ENCODE data around the gene KIF26A.

KIF26A gene

DNA sequence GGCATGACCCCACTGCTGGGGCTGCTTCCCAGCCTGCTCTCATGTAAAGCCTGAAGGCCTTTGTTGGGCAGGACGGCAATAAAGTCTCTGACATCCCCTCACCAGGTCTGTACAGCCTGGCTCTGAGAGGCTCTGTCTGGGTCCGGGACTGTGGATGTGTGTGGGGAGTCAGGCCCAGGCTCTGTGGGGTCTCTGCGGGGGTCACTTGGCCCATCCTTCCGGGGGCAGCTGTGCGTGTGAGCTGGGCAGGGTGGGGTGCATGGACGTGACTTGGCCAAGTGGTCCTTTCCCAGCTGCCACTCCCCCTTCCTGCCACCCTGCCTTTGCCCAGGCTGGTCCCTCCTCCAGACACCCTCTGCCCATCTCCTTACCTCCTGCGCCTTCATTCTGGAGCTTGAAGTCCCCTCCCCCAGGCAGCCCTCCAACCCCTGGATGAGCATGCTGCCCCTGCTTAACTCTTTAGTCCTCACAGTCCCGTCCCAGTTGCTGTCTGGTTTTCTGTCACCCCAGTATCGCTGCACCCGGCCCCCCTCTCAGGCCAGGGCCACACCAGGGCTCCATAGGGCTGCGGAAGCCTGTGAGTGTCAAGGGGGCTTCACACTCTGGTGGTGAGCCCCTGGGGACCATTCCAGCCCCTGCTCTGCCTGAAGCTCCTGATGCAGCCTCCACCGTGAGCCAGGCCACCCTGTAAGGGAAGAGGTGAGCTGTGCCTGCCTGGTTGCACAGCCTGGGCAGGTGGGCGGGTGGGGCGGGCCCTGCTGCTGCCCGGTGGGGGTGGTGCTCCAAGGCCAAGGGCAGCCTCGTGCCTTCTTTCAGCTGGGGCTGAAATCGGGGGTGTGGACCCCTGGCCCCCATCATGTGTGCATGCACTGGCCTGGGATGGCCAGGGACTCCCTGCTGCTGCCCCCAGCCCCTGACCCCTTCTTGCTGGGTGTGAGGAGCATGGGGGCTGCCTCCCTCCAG is 25.5 kb upstream of the KIF26A start:
- DNase-seq (ENCODE audit: low read depth in 2 of 3, low spot score in 1 of 3), result no peak

DNA sequence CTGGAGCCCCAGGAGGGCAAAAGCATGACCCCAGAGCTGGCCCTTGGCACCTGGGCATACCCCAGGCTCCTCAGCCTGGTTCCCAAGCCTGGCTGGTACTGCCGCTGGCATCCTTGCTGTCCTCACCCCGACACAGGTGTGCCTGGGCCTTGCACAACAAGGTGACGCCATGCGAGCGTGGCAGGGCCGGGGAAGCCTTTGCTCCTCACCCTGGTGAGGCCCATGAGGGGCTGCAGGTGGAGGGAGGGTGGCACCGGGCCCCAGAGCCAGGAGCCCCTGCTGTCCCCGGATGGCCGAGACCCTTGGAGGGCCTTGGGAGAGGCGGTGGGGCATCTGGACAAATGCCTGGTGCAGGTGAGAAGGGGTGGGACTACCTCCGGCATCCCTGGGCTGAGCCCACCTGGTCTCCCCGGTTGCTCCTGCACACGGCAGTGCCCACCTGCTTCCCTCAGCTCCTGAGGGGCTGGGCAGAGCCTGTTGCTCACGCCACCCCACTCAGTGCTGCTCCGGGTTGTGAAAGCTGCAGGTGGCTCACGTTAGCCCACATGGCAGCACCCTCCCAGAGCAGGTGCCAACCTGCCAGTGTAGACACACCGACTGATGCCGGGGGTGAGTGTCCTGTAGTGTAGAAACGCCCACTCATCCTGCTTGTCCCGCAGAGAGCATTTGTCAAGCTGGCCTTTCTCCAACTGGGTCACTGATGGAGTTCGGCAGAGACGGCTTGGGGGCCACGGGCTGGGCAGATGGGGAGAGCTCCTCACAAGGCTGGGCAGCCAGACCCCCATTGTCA is 24.6 kb upstream of the KIF26A start:
- DNase-seq (ENCODE audit: low read depth in 2 of 3, low spot score in 1 of 3), result no peak

DNA sequence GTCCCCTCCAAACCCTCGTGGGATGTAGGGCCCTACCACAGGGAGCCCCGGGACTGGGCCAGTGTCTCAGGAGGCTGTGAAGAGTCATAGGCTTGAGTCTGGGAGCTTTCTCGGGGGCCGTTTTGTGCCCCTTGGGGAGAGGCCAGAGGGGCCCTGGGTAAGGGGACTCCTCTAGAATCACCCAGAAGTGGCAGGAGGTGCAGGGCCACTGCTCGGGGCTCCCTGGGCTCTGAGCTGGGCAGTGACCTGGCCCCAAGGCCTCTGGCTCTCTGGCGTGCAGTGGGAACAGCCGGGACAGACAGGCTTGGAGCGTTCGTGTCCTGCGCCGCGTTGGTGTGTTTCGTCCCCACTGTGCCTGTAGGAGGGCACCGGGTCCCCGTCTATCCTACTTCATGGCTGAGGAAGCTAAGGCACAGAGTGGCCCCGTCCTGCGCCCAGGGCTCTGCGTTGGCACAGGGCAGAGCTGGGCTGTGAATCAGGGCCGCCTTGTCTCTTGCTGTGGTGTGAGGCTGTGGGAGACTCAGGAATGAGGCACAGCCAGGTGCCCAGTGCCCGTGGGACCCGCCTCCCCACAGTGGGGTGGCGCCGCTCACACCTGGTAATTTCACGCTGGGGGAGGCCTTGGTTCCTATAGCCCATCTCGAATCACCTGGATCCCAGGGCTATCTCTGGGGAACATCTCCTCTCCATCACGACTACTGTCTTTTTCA is 23.8 kb upstream of the KIF26A start:
- no peak for DNase-seq (ENCODE audit: low read depth in 2 of 3, low spot score in 1 of 3)

DNA sequence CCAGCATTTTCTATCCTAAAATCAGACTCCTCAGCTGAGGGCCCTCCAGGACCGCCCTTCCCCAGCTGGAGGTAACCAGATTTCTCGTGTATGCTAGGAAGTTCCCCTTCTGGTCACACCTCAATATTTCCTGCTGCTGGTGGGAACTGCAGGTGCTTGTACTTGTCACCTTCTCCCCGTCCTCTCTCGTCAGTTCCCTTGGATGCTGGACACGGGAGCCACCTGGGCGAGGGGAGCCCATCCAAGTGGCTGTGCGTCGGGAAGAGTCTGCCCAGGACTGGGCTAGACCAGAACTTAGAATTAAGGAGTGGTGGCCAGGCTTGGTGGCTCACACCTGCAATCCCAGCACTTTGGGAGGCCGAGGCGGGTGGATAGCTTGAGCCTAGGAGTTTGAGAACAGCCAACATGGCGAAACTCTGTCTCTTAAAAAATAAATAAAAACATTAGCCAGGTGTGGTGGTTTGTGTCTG is 23.2 kb upstream of the KIF26A start:
- no peak for DNase-seq (ENCODE audit: low read depth in 2 of 3, low spot score in 1 of 3)

DNA sequence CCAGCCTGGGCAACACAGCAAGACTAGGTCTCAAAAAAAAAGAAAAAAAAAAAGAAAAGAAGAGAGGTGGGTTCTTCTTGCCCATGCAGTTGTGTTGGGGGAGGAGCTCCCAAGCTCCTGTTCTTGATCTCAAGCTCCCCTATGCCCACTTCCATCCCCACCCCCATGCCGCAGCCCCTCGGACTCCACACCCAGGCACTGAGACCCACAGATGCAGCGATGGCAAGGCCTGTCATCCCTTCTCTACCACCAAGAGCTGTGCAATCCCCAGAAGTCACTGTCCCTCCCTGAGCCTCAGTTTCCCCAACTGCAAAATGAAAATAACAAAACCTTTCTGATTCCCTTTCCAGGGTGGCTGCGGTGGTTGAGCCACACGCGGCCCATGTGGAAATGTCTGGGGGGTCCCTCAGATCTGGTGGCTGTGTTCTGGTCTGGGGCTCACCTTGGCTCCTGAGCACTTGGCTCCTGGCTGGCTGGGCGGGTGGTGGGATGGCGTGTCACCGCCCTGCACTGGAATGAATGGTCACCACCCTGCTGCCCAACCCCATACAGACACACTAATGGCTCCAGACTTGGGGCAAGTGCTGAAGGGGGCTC is 22.6 kb upstream of the KIF26A start:
- no peak for DNase-seq (ENCODE audit: low read depth in 2 of 3, low spot score in 1 of 3)

DNA sequence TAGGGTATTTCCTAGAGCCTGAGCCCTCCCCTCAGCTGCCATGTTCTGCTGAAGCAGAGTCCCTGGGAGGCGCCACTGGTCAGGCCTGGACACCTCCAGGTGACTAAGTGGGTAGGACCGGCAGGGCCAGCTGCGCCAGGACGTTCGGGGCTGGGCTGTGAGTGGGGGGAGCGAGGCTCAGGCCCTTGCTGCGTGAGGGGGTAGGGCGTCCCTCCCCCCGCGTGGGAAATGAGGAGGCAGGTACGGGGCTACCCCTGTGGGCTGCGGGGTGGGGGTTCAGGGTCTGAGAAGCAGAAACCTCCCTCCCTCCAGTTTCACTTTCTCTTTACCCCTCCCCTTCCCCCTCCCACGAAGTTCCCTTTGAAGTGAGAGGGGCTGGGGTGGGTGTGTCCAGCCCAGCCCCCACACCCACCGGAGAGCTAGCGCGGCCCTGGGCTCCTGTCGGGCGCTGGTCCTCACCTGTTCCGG is 22.1 kb upstream of the KIF26A start:
- DNase-seq (ENCODE audit: low read depth in 2 of 3, low spot score in 1 of 3), result no peak

DNA sequence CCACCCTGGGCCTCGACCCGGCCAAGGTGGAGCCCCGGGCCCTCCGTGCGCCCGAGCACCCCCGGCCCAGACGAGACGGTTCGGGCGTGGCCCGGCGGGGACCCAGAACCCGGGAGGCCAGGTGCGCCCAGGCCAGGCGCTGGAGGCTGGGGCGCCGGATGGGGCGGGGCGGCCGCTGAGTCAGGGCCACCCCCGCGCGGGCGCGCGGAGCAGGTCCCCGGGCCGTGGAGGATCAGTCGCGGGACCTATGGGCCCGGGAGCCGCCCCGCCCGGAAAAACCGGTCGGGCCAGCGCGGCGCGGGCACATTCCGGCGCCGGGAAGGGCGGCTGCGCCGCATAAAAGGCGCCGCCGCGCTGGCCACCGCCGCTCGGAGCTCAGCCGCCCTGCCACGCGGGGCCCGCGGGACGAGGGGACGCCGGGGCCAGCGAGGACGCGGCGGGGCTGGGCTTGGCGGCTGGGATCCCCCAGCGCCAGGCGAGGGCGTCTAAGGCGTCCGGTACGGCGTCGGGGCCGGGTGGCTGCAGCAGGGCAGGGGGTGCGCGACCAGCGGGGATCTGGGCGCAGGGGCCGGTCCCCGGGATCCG is 21.5 kb upstream of the KIF26A start:
- DNase-seq (ENCODE audit: low read depth in 2 of 3, low spot score in 1 of 3), result no peak

DNA sequence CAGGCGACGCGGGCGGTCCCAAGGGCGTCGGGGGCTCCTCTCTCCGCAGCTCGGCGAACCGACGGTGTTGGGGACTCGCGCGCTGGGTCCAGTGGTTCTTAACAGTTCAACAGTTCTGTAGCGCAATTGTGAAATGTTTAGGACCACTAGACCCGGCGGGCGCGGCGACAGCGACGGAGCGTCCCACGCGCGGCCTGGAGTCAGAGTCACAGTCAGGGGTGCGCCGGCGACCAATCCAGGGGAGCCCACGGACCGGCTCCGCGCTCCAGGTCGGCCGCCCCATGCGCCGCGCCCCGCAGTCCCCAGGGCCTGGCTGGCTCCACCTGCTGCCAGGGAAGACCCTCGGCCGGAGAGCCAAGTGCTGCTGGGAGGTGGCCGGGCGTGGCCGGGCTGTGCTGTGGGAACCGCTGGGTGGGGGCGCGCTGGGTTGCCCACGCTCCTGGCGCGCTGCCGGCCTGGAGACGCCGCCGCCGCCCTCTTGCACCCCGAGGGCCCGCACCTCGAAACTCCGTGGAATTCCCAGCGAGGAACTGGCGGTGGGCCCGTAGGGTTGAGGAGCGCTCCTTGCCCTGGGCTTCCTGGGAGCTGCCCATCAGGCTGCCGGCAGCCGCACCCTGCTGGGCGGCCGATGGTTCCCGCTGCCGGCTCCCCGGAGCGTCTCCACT is 20.9 kb upstream of the KIF26A start:
- no peak for DNase-seq (ENCODE audit: low read depth in 2 of 3, low spot score in 1 of 3)

DNA sequence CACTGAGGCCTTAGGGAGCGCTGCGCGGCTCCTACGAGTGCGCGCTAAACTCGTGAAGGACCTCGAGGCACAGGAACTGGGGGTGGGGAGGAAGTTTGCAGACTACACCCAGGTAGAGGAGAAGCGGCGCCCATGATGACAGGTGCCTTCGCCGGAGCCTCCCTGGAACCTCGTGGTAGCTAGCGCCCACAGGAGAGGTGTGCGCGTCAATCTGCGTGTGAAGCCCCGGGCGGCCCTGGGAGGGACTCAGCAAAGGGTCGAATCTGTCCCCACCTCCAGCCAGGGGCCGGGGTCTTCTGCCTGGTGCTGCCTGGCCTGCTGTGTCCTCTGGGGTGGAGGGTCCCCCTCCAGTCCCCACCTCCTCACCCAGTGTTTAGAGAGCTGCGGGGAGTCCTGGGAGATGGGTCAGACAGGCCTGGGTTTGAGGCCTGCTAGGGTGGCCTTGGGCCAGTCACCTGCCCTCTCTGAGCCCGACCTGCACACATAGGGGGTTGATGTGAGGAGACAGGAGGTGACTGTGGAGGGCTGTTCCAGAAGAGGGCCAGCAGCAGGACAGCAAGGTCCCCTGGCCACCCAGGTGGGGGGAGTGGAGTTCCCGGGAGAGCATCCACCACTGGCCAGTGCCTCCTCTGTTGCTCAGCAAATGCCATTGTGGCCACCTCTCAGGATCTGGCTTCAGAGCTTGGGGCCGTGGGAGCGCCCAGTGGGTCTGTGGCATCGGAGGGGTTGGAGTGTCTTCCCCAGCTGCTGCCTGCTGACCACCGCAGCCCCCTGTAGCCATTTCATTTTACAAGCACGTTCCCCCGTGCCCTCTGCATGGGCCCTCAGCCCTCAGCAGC is 20.2 kb upstream of the KIF26A start:
- no peak for DNase-seq (ENCODE audit: low read depth in 2 of 3, low spot score in 1 of 3)

DNA sequence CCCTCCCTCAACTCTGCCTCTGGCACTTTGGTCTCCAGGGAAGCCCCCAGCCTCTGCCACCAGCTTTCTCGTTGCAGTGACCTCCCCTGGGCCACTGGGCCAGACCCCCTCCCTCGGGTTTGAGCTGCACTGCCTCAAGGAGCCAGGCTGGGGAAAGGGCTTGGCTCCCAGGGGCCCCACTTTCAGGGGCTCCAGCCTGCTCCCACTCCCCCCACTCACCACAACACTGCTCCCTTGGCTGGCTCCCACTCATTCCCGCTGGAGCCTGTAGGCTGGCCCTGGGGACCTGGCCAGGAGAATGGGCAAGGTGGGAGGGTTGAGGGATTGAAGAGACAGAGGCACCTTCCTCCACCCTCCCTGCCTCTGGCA is 19.3 kb upstream of the KIF26A start:
- DNase-seq (ENCODE audit: low read depth in 2 of 3, low spot score in 1 of 3), result no peak

DNA sequence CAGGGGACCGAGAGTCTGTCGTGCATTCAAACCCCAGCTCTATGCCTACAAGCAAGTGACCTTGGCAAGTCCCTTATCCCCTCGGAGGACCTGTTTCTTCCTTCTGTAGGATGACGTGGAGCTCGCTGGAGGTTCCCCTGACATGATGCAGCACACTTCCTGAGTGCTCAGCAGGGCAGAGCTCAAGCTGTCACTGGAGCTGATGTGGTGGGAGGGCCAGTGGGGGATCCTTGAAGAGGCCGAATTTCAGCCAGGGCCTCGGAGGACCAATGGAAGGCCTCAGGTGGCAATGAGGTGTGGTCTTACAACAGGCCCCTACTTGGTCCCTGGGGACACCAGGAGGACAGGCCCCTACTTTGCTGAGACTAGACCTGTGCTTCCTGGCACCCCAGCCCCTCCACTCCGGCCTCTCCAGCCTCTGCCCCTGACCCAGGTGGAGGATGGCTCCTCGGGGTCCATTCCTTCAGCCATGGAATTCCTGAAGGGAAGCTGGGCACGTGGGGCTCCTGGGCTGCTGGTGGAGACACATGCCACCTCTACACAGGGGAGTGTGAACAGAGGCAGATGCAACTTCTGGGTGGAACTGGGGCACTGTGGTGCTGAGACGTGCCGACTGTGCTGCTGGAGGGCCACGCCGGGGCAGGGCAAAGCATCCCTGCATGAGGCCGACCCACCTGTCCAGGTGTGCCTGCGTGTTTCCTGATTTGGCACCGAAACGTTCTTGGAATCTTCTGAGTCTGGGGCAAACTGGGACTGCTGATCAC is 18.7 kb upstream of the KIF26A start:
- DNase-seq (ENCODE audit: low read depth in 2 of 3, low spot score in 1 of 3), result no peak

DNA sequence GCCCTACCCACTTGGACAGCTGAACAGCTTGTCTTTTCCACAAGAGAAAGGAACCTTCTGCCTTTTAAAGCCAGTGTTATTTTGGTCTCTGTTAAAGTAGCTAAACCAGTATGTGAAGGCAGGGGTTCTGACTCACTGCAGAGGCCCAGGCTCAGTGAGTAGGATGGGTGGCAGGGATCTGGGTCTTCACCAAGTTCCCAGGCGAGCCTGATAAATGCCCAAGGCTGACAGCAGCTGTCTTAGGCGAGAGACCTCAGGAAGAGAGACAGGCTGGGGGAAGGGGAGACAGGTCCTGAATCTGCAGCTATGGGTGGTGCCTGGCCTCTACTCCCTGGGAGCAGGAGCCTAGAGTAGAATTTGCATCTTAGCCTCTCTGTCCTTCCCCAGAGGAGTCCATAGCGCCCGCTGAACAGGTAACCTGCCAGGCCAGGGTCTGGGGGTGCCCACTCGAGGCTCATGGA is 18.1 kb upstream of the KIF26A start:
- DNase-seq (ENCODE audit: low read depth in 2 of 3, low spot score in 1 of 3), result no peak

DNA sequence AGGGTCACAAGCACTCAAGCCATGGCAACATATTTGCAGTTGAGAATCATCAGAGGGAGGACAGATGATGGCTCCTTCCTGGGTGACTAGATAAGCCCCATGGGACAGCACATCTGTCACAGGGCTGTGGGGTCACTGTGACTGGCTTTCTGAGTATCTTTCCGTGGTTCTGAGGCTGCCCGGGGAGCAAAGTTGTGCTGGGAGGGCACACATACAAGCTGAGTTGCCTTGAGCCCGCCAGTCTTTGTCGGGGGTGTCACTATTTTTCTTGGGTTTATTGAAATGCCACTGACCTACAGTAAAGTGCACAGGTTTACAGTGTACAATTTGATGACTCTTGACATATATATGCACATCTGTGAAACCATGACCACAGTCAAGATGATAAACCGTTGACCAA is 17.2 kb upstream of the KIF26A start:
- no peak for DNase-seq (ENCODE audit: low read depth in 2 of 3, low spot score in 1 of 3)

DNA sequence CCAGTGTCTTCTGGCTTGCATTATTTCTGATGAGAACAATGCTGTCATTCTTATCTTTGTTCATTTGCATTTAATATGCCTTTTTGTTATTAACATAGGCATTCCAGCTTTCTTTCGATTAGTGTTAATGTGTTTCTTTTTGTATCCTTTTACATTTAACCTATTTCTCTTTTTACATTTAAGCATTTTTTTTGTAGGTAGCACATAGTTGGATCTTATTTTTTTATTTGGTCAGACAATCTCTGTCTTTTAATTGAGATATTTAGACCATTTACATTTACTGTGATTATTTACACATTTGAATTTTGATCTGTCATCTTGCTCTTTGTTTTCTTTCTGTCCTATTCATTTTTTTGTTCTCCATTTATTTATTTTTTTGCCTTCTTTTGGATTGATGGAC is 14.5 kb upstream of the KIF26A start:
- DNase-seq (ENCODE audit: low read depth in 2 of 3, low spot score in 1 of 3), result no peak

DNA sequence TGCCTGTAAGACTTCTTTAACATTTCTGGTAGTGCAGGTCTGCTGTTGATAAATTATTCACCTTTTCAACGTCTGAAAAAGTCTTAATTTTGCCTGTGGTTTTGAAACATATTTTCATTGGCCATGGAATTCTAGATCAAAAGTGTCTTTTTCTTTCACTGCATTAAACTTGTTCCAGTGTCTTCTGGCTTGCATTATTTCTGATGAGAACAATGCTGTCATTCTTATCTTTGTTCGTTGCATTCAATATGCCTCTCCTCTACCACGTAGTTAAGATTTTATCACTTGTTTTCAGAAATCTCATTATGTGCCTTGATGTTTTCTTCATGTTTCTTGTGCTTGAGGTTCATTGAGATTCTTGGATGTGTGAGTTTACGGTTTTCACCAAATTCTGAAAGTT is 13.4 kb upstream of the KIF26A start:
- no peak for DNase-seq (ENCODE audit: low read depth in 2 of 3, low spot score in 1 of 3)

DNA sequence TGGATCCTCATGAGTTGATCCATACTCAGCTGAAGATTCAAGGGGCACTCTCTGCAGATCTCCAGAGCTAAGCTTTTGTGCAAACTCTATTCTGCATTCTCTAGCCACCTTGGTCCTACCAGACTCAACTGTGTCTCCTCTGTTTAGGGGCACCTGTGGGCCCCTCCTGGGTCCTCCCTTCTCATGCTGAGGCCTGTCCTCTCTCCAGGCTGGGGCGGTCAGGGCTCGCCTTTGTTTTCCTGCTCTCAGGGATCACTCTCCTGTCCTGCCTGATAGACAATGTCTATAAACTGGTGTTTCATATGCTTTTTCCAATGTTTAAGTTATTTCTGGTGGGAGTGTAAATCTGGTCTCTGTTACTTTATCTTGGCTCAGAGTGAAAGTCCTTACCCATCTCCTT is 11.6 kb upstream of the KIF26A start:
- DNase-seq (ENCODE audit: low read depth in 2 of 3, low spot score in 1 of 3), result no peak

DNA sequence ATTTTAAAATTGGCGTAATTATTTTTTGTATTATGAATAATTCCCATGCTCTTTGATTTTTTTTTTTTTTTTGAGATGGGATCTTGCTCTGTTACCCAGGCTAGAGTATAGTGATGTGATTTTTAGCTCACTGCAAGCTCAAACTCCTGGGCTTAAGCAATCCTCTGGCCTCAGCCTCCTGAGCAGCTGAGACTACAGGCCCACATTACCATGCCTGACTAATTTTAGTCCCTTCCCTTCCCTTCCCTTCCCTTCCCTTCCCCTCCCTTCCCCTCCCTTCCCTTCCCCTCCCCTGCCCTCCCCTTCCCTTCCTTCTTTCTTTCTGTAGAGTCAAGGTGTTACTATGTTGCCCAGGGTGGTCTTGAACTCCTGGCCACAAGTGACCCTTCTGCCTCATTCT is 9.4 kb upstream of the KIF26A start:
- DNase-seq (ENCODE audit: low read depth in 2 of 3, low spot score in 1 of 3), result no peak

DNA sequence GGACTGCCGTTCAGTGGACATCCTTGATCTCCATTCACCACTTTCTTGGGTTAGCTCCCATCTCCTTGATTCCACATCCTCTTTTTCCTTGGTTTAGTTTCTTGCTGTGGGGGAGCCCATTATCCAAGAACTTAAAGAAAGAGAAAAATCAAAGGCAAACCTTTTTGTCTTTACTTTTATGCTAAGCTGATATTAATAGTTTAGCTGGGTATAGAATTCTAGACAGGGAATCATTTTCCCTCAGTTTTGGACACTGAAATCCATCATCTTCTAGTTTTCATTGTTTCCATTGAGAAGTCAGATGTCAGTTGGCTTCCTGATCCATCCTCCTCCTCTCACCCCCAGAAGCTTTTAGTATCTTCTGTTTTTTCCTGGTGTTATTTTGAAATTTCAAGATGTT is 8.8 kb upstream of the KIF26A start:
- no peak for DNase-seq (ENCODE audit: low read depth in 2 of 3, low spot score in 1 of 3)

Measured in stimulated activated CD4-positive, alpha-beta T cell treated with anti-CD3 and anti-CD28 coated beads, Interleukin-12 subunit alpha, Interleukin-12 subunit beta, amount 100 ng/mL, for 48 hours (primary cell).